Measurements from ENCODE around the gene ARMC7.

DNA sequence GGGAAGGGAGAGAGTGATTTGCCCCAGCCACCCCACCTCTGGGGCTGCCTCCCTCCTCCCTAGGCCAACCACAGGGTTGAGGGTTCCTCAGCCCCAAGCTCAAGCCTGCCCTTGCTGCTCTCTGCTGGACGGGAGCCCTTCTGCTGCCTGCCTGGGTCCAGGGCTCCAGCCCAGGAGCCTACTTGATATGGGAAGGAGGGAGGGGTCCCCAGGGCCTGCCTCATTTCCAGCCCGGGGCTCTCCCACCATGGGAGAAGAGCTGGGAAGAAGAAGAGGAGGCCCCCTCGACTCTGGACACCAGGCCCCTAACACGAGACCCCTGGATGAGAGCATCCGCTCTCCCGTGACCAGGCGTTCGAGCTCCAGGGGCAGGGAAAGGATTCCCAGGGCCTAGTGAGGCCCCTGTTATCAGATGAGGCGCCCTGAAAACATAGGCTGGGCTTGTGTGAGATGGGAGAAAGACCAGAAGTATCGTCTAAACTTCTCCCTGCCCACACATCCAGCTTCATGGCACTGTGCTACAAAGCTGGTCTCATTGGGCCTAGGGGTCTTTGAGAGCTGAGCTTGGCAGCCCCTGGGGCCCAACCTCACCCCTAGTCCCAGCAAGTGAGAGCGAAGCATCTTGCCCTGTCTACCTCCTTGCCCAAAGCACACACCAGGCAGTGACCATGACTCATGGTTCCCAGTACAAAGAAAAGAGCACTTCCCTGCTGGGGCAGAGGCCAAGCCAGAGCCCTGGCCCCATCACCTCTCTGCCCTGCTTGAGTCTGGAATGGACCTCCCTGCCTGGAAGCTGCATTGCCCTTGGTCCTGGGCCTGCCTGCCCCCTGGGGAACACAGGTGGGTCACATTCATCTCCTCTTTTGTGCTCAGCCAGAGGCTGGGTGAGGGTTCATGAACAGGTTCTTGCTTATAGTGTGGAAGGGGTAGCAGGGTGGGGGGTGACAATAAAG is 21.0 kb upstream of the ARMC7 start:
- TF ChIP-seq ZNF274 (IDR thresholded peaks at IDR 0.05; ENCODE audit: low read depth, low read length) (no peak), SUZ12 (IDR thresholded peaks at IDR 0.05; ENCODE audit: extremely low read depth, insufficient read depth, insufficient read length) (no peak), YY1 (IDR thresholded peaks at IDR 0.05; ENCODE audit: insufficient read depth, insufficient read length) (no peak)

All from NT2/D1 (cell line).